ENCODE results near the gene RSPH6A. TPM values are rescaled to one million over a fixed set of nuclear protein-coding genes. Genes with fewer than 3 reads are reported as not detected.

The RSPH6A gene
- total RNA-seq, 1 donor from 2014 or later, result 0.48 TPM

DNA sequence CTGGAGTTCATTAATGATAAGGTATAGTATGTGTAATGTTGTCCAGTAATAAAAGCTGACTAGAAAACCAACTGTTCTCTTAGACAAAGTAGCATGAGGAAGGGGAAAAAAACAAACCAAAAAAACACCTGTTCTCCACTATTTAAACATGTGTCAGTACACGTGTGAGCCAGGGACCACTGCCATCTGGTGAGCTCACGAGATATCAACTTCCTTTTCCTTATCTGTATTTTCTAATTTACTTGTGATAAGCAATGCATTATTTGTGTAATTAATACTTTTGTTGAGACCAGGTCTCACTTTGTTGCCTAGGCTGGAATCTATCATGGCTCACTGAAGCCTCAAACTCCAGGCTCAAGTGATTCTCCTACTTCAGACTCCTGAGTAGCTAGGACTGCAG is 41.7 kb downstream of the RSPH6A start:
- Mint-ChIP-seq H3K27me3 (no peaks in the 10 kb centered on the region), H3K4me3 (ENCODE audit: low read depth) (no peak overlapping the region), H3K36me3 (ENCODE audit: insufficient read depth) (peaks cover 23% of the 10 kb centered on the region), H3K4me1 (ENCODE audit: low read depth) (peaks cover 13% of the 10 kb centered on the region), H3K9me3 (ENCODE audit: low read depth) (no peaks in the 10 kb centered on the region), H3K27ac (peak overlapping the region; percentile 73)
- DNase-seq (ENCODE audit: low spot score, unreplicated experiment), result no peak
- TF ChIP-seq, protein P1, sequence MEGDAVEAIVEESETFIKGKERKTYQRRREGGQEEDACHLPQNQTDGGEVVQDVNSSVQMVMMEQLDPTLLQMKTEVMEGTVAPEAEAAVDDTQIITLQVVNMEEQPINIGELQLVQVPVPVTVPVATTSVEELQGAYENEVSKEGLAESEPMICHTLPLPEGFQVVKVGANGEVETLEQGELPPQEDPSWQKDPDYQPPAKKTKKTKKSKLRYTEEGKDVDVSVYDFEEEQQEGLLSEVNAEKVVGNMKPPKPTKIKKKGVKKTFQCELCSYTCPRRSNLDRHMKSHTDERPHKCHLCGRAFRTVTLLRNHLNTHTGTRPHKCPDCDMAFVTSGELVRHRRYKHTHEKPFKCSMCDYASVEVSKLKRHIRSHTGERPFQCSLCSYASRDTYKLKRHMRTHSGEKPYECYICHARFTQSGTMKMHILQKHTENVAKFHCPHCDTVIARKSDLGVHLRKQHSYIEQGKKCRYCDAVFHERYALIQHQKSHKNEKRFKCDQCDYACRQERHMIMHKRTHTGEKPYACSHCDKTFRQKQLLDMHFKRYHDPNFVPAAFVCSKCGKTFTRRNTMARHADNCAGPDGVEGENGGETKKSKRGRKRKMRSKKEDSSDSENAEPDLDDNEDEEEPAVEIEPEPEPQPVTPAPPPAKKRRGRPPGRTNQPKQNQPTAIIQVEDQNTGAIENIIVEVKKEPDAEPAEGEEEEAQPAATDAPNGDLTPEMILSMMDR (IDR thresholded peaks at IDR 0.05; ENCODE audit: unreplicated experiment), result no peak

GRCh38 chr19:45772912-45773311 is 42.2 kb downstream of the RSPH6A start:
- Mint-ChIP-seq H3K27ac (peak overlapping the region; percentile 73), H3K27me3 (no peaks in the 10 kb centered on the region), H3K4me1 (ENCODE audit: low read depth) (peaks cover 13% of the 10 kb centered on the region), H3K4me3 (ENCODE audit: low read depth) (no peak overlapping the region), H3K36me3 (ENCODE audit: insufficient read depth) (peaks cover 21% of the 10 kb centered on the region), H3K9me3 (ENCODE audit: low read depth) (no peaks in the 10 kb centered on the region)
- no peak for DNase-seq (ENCODE audit: low spot score, unreplicated experiment)
- TF ChIP-seq, protein P1 (IDR thresholded peaks at IDR 0.05; ENCODE audit: unreplicated experiment), result no peak

DNA sequence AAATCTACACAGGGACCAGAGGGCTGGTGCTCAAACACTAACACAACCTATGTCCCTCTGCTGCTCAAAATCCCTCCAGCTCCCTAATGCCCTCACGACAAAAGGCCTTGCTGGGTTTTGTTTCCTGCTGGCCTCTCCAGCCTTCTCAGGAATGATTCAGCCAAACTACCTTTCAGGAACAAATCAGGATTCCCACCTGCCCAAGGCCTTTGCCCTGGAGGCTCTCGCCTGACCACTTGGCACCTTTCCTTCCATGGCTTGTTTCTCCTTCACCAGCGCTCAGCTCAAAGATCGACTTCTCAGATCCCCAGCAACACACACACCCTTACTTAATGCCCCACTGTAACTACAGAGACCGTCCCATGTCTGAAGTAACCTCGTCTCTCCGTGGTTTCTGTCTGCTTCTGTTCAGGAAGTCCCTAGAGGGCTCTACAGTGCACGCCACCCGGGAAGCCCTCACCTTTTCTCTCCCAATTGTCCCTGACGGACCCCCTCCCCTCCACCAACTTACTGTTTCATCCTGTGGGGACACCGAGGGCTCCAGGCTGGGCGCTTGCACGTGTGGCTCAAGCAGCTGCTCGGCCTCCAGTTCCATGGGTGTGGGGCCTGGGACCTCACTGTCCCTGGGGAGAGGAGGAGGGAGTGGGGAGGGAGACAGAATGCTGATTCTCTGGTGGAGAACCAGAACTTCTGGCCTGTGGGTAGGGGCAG is 42.8 kb downstream of the RSPH6A start:
- Mint-ChIP-seq H3K4me3 (ENCODE audit: low read depth) (peak overlapping the region; percentile 37), H3K9me3 (ENCODE audit: low read depth) (no peaks in the 10 kb centered on the region), H3K4me1 (ENCODE audit: low read depth) (peaks cover 13% of the 10 kb centered on the region), H3K27me3 (no peaks in the 10 kb centered on the region), H3K27ac (peak overlapping the region; percentile 84), H3K36me3 (ENCODE audit: insufficient read depth) (peaks cover 20% of the 10 kb centered on the region)
- TF ChIP-seq, protein P1 (IDR thresholded peaks at IDR 0.05; ENCODE audit: unreplicated experiment), result no peak
- DNase-seq (ENCODE audit: low spot score, unreplicated experiment), result no peak

GRCh38 chr19:45771311-45771933 is 43.7 kb downstream of the RSPH6A start:
- DNase-seq (ENCODE audit: low spot score, unreplicated experiment), result no peak
- no peaks in the 10 kb centered on the region for H3K27me3 Mint-ChIP-seq
- TF ChIP-seq, protein P1 (IDR thresholded peaks at IDR 0.05; ENCODE audit: unreplicated experiment), result no peak
- peak overlapping the region; percentile 41 for H3K4me3 Mint-ChIP-seq (ENCODE audit: low read depth)
- H3K27ac Mint-ChIP-seq, result peak overlapping the region; percentile 31
- peaks cover 16% of the 10 kb centered on the region for H3K4me1 Mint-ChIP-seq (ENCODE audit: low read depth)
- H3K9me3 Mint-ChIP-seq (ENCODE audit: low read depth), result no peaks in the 10 kb centered on the region
- H3K36me3 Mint-ChIP-seq (ENCODE audit: insufficient read depth), result peaks cover 14% of the 10 kb centered on the region

- peaks cover 14% of the 10 kb centered on the region for H3K36me3 Mint-ChIP-seq (ENCODE audit: insufficient read depth)
- DNase-seq (ENCODE audit: low spot score, unreplicated experiment), result peak; percentile 93
- peak overlapping the region; percentile 97 for H3K4me3 Mint-ChIP-seq (ENCODE audit: low read depth)
- H3K27ac Mint-ChIP-seq, result peak overlapping the region; percentile 98
- TF ChIP-seq, protein P1 (IDR thresholded peaks at IDR 0.05; ENCODE audit: unreplicated experiment), result peak; percentile 94
- no peaks in the 10 kb centered on the region for H3K9me3 Mint-ChIP-seq (ENCODE audit: low read depth)
- H3K27me3 Mint-ChIP-seq, result no peaks in the 10 kb centered on the region
- H3K4me1 Mint-ChIP-seq (ENCODE audit: low read depth), result peaks cover 18% of the 10 kb centered on the region
Measured at GRCh38 chr19:45770192-45771101, 44.7 kb downstream of the RSPH6A start.

Measured in progenitor cell of endocrine pancreas (in vitro differentiated cells).